ENCODE measurements around the gene OR10A3. TPM values are rescaled to one million over a fixed set of nuclear protein-coding genes. Genes with fewer than 3 reads are reported as not detected.

OR10A3 gene, protein sequence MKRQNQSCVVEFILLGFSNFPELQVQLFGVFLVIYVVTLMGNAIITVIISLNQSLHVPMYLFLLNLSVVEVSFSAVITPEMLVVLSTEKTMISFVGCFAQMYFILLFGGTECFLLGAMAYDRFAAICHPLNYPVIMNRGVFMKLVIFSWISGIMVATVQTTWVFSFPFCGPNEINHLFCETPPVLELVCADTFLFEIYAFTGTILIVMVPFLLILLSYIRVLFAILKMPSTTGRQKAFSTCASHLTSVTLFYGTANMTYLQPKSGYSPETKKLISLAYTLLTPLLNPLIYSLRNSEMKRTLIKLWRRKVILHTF
- not detected in 5 replicates for total RNA-seq (2022; extraction: Qiagen RNA extraction; ENCODE audit: low read depth)

DNA sequence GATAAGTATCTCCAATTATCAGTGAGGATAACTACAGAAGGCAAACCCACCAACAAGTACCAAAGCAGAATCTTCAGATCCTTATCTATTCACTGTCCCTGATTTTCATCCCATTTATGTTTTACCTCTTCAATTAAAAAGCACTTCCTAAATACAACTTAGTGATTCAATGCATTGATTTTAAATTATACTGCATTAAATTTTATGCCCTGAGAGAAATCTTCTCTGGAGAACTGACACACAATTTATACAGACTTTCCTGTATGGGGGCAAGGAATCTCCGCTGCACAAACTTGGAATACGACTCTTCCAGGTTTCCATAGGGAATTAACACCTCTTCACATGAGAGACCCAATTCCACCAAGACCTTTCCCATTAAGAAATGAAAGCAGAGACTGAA, at the start of gene OR10A3:
OR10A3 (minus strand) TSS at position 101 of the 400 bp plus-strand sequence. CDS start 2,188 bp downstream, outside the sequence.

DNA sequence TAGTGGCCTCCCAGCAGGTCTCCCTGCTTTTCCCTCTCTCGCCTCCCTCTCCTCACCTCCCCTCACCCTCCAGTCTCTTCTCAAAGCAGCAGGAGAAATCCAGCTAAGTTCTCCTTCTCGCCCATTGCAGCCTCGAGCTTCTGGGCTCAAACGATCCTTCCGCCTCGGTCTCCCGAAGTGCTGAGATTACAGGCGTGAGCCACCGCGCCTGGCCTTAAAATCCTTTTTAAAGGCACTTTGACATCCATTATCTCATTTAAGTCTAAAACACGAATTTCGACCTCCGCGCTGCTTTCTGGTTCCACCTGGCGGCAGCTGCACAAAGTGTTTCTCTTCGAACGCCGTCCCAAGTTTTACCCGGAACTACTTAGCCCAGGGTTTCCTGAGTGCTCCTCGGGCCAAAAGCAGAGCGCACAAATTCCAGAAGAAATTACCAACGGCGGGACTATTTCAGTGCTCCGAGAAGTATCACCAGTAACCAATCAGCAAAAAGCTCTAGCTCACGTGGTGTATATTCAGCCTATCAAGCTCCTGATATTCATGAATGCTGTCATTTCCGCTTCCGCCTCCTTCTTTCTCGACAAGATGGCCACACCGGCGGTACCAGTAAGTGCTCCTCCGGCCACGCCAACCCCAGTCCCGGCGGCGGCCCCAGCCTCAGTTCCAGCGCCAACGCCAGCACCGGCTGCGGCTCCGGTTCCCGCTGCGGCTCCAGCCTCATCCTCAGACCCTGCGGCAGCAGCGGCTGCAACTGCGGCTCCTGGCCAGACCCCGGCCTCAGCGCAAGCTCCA, 45.5 kb upstream of the OR10A3 start, which contains the start of gene EIF3F:
EIF3F (plus strand) TSS at position 570 of the 792 bp plus-strand sequence; CDS start at position 586, 16 bp downstream.

DNA sequence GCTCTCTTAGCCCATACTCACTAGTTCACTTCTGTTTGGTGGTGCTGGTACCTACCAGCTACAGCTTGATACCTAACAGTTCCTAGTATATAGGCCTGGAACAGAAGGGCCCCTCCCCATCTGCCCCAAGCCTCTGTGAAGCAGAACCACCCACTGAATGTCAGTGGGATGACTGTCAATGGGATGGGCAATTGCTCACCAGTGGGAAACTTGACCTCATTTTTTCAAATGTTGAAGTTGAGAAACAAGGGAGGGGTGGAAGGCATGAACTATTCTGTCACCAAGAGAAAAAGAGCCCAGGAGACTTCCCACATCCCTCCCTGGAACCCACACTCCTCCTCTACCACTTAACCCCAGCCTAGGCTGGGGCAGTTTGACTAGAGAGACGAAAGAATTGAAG, 23.9 kb upstream of the OR10A3 start, which contains the start of gene NLRP10:
NLRP10 (minus strand) TSS at position 62 of the 400 bp plus-strand sequence. CDS start 1,952 bp downstream, outside the sequence.

DNA sequence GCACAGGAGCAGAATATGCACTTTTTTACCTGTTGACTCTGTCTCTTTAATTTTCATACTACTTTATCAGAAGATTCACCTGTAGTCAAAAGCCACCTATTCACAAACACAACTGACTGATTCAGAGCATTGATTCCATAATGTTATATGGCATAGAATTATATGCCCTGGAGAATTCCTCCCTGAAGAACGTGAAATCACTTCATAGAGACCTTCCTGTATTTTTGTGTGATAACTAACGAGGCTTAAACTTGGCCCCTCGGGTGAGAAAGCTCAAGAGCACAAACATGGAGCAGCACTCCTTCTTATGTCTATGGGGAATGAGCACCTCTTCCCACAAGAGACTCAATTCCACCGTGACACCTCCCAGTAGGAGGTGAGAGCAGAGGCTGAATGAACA, 10.3 kb downstream of the OR10A3 start, which contains the start of gene OR10A6:
OR10A6 (minus strand) TSS at position 101 of the 400 bp plus-strand sequence. CDS start 2,606 bp downstream, outside the sequence.

Other genes starting within 250 kb of the OR10A3 start
- not detected in 5 replicates for gene OVCH2, start 235.2 kb downstream of the OR10A3 start, total RNA-seq (2022; extraction: Qiagen RNA extraction; ENCODE audit: low read depth)
- gene OR5P2, start 144.8 kb downstream of the OR10A3 start, total RNA-seq (2022; extraction: Qiagen RNA extraction; ENCODE audit: low read depth) = not detected in 5 replicates
- not detected in 5 replicates for gene OR5P3, start 110.9 kb downstream of the OR10A3 start, total RNA-seq (2022; extraction: Qiagen RNA extraction; ENCODE audit: low read depth)
- not detected in 5 replicates for gene OR10A6, start 10.4 kb downstream of the OR10A3 start, total RNA-seq (2022; extraction: Qiagen RNA extraction; ENCODE audit: low read depth)
- gene NLRP10, start 23.7 kb upstream of the OR10A3 start, total RNA-seq (2022; extraction: Qiagen RNA extraction; ENCODE audit: low read depth) = not detected in 5 replicates
- 256 to 335 TPM (median 326 TPM) in 5 replicates for gene EIF3F, start 45.6 kb upstream of the OR10A3 start, total RNA-seq (2022; extraction: Qiagen RNA extraction; ENCODE audit: low read depth)
- gene TUB, start 139.5 kb upstream of the OR10A3 start, total RNA-seq (2022; extraction: Qiagen RNA extraction; ENCODE audit: low read depth) = 5.1 to 7.9 TPM (median 7.5 TPM) in 5 replicates
- gene RIC3, start 227.3 kb upstream of the OR10A3 start, total RNA-seq (2022; extraction: Qiagen RNA extraction; ENCODE audit: low read depth) = 1.8 to 3.7 TPM (median 2.9 TPM) in 5 replicates